GM04504 (cell line): ENCODE results near the gene CBFA2T2.
"Not testable (repeated sequence)": the region's sequence is repeated elsewhere in the genome, so short reads cannot be mapped to it uniquely, and the experiment has no call there.

Experiments used
- DNase-seq: peaks from one replicate; pipeline ENCODE4 v3.0.0-alpha.2; 2012; ENCODE audit warnings: low read depth

Gene CBFA2T2

GRCh38 chr20:33551778-33552177 is 61.9 kb downstream of the CBFA2T2 start:
- DNase-seq, result no peak

- no peak for DNase-seq
These were observed 62.6 kb downstream of the CBFA2T2 start for GRCh38 chr20:33552519-33552918.

- DNase-seq, result no peak
These were observed 63.6 kb downstream of the CBFA2T2 start for GRCh38 chr20:33553516-33553915.

- DNase-seq, result peak; percentile 35
These were observed 65.1 kb downstream of the CBFA2T2 start for GRCh38 chr20:33554914-33555420.

GRCh38 chr20:33555755-33556154 is 65.9 kb downstream of the CBFA2T2 start:
- DNase-seq, result no peak

GRCh38 chr20:33556246-33556645 is 66.3 kb downstream of the CBFA2T2 start:
- no peak for DNase-seq

- no peak for DNase-seq
These were observed 68.7 kb downstream of the CBFA2T2 start for GRCh38 chr20:33558348-33559144.

GRCh38 chr20:33559212-33559611 is 69.3 kb downstream of the CBFA2T2 start:
- no peak for DNase-seq

- DNase-seq, result no peak
These were observed 70.1 kb downstream of the CBFA2T2 start for GRCh38 chr20:33560026-33560425.

- DNase-seq, result not testable (repeated sequence)
These were observed 71.2 kb downstream of the CBFA2T2 start for GRCh38 chr20:33561053-33561452.

- DNase-seq, result peak; percentile 95
These were observed 72.1 kb downstream of the CBFA2T2 start for GRCh38 chr20:33561692-33562601.

- DNase-seq, result no peak
These were observed 73.9 kb downstream of the CBFA2T2 start for GRCh38 chr20:33563788-33564187.

GRCh38 chr20:33566781-33567603 is 77.1 kb downstream of the CBFA2T2 start:
- no peak for DNase-seq

- DNase-seq, result no peak
These were observed 78.1 kb downstream of the CBFA2T2 start for GRCh38 chr20:33567949-33568348.

- DNase-seq, result no peak
These were observed 78.5 kb downstream of the CBFA2T2 start for GRCh38 chr20:33568378-33568777.

- DNase-seq, result no peak
These were observed 79.2 kb downstream of the CBFA2T2 start for GRCh38 chr20:33568868-33569801.

GRCh38 chr20:33569802-33570391 is 80.0 kb downstream of the CBFA2T2 start:
- DNase-seq, result no peak

GRCh38 chr20:33570743-33571142 is 80.8 kb downstream of the CBFA2T2 start:
- no peak for DNase-seq

GRCh38 chr20:33573268-33573667 is 83.4 kb downstream of the CBFA2T2 start:
- DNase-seq, result not testable (repeated sequence)

GRCh38 chr20:33575282-33575681 is 85.4 kb downstream of the CBFA2T2 start:
- no peak for DNase-seq
